Smooth muscle cell (in vitro differentiated cells): ENCODE measurements around the gene CYRIA. TPM values are rescaled to one million over a fixed set of nuclear protein-coding genes. Genes with fewer than 3 reads are reported as not detected.

Experiments
- DNase-seq: peaks from one replicate; lab custom pipeline; 2025; ENCODE audit not compliant: unreplicated experiment; lab: John Stamatoyannopoulos, UW
- H2AFZ ChIP-seq: fragments of 200-600 bp; sonication (generic); 2 replicates; pipeline ENCODE4 v1.6.0; 2016; ENCODE audit warnings: antibody characterized with exemption, low read depth, mild to moderate bottlenecking
- H3F3A ChIP-seq: fragments of 200-600 bp; sonication (generic); 2 replicates; pipeline ENCODE4 v1.6.0; 2017; ENCODE audit warnings: antibody characterized with exemption, low read depth
- H3K27ac ChIP-seq: fragments of 200-600 bp; sonication (generic); 2 replicates; pipeline ENCODE4 v1.5.1; 2016; ENCODE audit warnings: low read depth, mild to moderate bottlenecking
- H3K27me3 ChIP-seq: fragments of 200-600 bp; sonication (generic); 2 replicates; pipeline ENCODE4 v1.6.1; 2016; ENCODE audit warnings: low read depth, mild to moderate bottlenecking
- H3K36me3 ChIP-seq: fragments of 200-600 bp; sonication (generic); 2 replicates; pipeline ENCODE4 v1.5.1; 2016; ENCODE audit warnings: low read depth
- H3K4me1 ChIP-seq: fragments of 200-600 bp; sonication (generic); 2 replicates; pipeline ENCODE4 v1.5.1; 2016; ENCODE audit warnings: low read depth
- H3K4me2 ChIP-seq: fragments of 200-600 bp; sonication (generic); 2 replicates; pipeline ENCODE4 v1.6.0; 2016; ENCODE audit warnings: mild to moderate bottlenecking
- H3K4me3 ChIP-seq: fragments of 200-600 bp; sonication (generic); 2 replicates; pipeline ENCODE4 v1.5.1; 2016; ENCODE audit warnings: mild to moderate bottlenecking
- H3K79me2 ChIP-seq: fragments of 200-600 bp; sonication (generic); 2 replicates; pipeline ENCODE4 v1.6.0; 2016; ENCODE audit warnings: low read depth, mild to moderate bottlenecking
- H3K9ac ChIP-seq: fragments of 200-600 bp; sonication (generic); 2 replicates; pipeline ENCODE4 v1.6.0; 2016; ENCODE audit warnings: low read depth
- H3K9me3 ChIP-seq: fragments of 200-600 bp; sonication (generic); replicated peaks from 2 replicates; pipeline ENCODE4 v1.5.1; 2016; ENCODE audit warnings: low read depth
- H4K20me1 ChIP-seq: fragments of 200-600 bp; sonication (generic); 2 replicates; pipeline ENCODE4 v1.6.0; 2016; ENCODE audit warnings: low read depth
- WGBS: methylation state at CpG from one replicate; pipeline ENCODE4 v1.1.7; 2016; ENCODE audit warnings: low lambda C conversion rate; 5-methylcytosine and 5-hydroxymethylcytosine counted together
- polyA plus RNA-seq: library from polyadenylated mRNA; unstranded; fragments of >200 nt; fragmentation: Nextera tagmentation; extraction: Ambion mirVana; gene quantifications from 2 replicates; pipeline ENCODE4 v1.2.1, GENCODE V29; 2016
- total RNA-seq: library from RNA; depleted of rRNA; stranded (reverse); fragments of >200 nt; gene quantifications from 2 replicates; pipeline ENCODE4 v1.2.3, GENCODE V29; 2014
- TF ChIP-seq, protein P1 (sequence below): fragments of 200-600 bp; sonication (generic); IDR thresholded peaks from 2 replicates; pipeline ENCODE4 v1.5.1; 2017; ENCODE audit warnings: borderline replicate concordance, mild to moderate bottlenecking, antibody characterized with exemption; ENCODE audit not compliant: insufficient read depth, poor library complexity, severe bottlenecking

CYRIA gene
- total and polyA plus RNA-seq, 2 experiments from 2014 or later, result 1.7 to 5.8 TPM

DNA sequence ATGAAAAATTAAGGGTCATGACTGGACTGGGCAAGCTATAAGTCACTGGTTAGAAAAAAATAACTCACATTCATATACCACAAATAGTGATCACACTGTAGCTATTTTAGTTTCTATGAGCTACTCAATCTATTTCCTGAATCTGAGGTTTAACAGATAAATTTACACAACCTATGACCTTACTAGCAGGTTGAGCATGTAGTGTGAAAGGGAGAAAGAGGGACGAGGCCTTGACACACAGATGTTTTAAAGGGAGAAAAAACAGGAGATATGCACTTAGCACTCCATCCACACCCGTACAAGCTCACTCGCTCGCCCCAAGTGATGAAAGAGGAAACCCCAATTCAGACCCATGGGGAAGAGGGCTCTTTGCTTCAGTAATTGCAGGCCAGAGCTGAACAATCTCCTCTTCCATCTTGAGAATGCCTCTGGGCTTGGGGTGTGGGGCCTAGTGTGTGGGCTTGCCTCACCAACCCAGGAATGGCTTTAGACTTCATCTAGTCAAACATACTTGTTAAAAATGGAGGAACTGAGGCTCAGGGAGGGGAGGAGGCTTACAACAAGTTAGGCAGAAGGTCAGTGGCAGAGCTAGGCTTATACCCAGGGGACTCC is 10.7 kb downstream of the CYRIA start:
- Histone ChIP-seq H3K27ac (no peak overlapping the region), H3K79me2 (no peaks in the 10 kb centered on the region), H3F3A (peaks cover 7% of the 10 kb centered on the region), H3K9ac (no peak overlapping the region), H3K4me2 (no peak overlapping the region), H3K4me1 (peaks cover 25% of the 10 kb centered on the region), H3K27me3 (peaks cover 18% of the 10 kb centered on the region), H3K4me3 (no peak overlapping the region), H4K20me1 (no peaks in the 10 kb centered on the region), H3K36me3 (no peaks in the 10 kb centered on the region), H2AFZ (no peak overlapping the region), H3K9me3 (no peaks in the 10 kb centered on the region)
- 92% methylated on average over 4 of the region's 4 CpGs for WGBS
- TF ChIP-seq, protein P1, sequence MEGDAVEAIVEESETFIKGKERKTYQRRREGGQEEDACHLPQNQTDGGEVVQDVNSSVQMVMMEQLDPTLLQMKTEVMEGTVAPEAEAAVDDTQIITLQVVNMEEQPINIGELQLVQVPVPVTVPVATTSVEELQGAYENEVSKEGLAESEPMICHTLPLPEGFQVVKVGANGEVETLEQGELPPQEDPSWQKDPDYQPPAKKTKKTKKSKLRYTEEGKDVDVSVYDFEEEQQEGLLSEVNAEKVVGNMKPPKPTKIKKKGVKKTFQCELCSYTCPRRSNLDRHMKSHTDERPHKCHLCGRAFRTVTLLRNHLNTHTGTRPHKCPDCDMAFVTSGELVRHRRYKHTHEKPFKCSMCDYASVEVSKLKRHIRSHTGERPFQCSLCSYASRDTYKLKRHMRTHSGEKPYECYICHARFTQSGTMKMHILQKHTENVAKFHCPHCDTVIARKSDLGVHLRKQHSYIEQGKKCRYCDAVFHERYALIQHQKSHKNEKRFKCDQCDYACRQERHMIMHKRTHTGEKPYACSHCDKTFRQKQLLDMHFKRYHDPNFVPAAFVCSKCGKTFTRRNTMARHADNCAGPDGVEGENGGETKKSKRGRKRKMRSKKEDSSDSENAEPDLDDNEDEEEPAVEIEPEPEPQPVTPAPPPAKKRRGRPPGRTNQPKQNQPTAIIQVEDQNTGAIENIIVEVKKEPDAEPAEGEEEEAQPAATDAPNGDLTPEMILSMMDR, result no peak
- no peak for DNase-seq

DNA sequence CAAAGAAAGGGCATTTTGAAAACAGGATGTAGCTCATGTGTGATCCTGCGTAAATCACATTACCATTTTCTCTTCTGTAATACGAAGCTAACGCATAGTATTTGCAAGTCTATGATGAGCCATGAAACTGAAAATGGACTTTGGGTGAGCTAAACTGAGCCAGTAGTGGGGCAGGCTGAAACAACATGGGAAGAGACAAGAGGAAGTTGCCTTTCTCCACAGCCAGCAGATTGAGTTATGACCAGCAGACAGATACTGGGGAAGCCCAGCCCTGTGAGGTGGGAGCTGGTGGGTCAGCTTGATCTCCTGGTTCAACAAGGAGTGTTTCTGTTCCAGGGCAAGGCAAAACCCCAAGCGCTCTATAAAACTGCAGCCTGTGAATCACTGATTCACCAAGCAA is 11.8 kb downstream of the CYRIA start:
- peaks cover 25% of the 10 kb centered on the region for H3K4me1 ChIP-seq
- peaks cover 18% of the 10 kb centered on the region for H3K27me3 ChIP-seq
- TF ChIP-seq, protein P1, result no peak
- H3F3A ChIP-seq, result peaks cover 7% of the 10 kb centered on the region
- H2AFZ ChIP-seq, result no peak overlapping the region
- no peaks in the 10 kb centered on the region for H3K79me2 ChIP-seq
- no peak overlapping the region for H3K4me3 ChIP-seq
- 88% methylated on average over 4 of the region's 4 CpGs for WGBS
- no peaks in the 10 kb centered on the region for H3K9me3 ChIP-seq
- H4K20me1 ChIP-seq, result no peaks in the 10 kb centered on the region
- no peak overlapping the region for H3K27ac ChIP-seq
- H3K36me3 ChIP-seq, result no peaks in the 10 kb centered on the region
- no peak for DNase-seq
- H3K9ac ChIP-seq, result no peak overlapping the region
- no peak overlapping the region for H3K4me2 ChIP-seq

DNA sequence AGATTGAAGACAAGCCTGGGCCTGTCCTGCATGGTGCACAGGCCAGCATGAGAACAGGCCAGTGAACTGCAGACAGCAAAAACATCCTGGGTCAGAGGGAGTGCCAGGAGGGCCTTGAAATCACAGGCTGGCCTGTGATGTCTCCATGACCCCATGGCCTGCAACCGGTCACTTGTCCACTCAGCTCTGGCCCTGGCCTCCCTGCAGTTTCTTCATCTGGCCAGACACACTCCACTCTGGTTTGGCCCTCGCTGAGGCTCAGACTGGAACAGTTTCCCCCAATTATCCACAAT is 12.6 kb downstream of the CYRIA start:
- H3K4me2 ChIP-seq, result peak overlapping the region; percentile 77

More for the DNA sequence above, 12.6 kb downstream of the CYRIA start:
- H3K9me3 ChIP-seq, result no peaks in the 10 kb centered on the region
- no peaks in the 10 kb centered on the region for H4K20me1 ChIP-seq
- H3K9ac ChIP-seq, result no peak overlapping the region
- peaks cover 11% of the 10 kb centered on the region for H3K27me3 ChIP-seq
- peaks cover 25% of the 10 kb centered on the region for H3K4me1 ChIP-seq
- no peaks in the 10 kb centered on the region for H3K79me2 ChIP-seq
- TF ChIP-seq, protein P1, result no peak
- no peak for DNase-seq
- H3K36me3 ChIP-seq, result no peaks in the 10 kb centered on the region
- H3K4me3 ChIP-seq, result no peak overlapping the region
- WGBS, result 50% methylated on average over 2 of the region's 2 CpGs
- H3F3A ChIP-seq, result peaks cover 7% of the 10 kb centered on the region
- peak overlapping the region; percentile 63 for H3K27ac ChIP-seq
- H2AFZ ChIP-seq, result peak overlapping the region; percentile 41
